Hematopoietic multipotent progenitor cell treated with erythropoietin and hydrocortisone succinate and interleukin-3 and kit ligand, for 17 days (in vitro differentiated cells): Measurements from ENCODE around the gene RSRC2.
A peak's percentile ranks its signal among the peaks of the same experiment; 100 is the strongest.
"Not testable (repeated sequence)": the region's sequence is repeated elsewhere in the genome, so short reads cannot be mapped to it uniquely, and the experiment has no call there.

Experiments used
- DNase-seq: peaks from one replicate; pipeline ENCODE4 v3.0.0-alpha.2; 2015; ENCODE audit warnings: low spot score

The RSRC2 gene

DNA sequence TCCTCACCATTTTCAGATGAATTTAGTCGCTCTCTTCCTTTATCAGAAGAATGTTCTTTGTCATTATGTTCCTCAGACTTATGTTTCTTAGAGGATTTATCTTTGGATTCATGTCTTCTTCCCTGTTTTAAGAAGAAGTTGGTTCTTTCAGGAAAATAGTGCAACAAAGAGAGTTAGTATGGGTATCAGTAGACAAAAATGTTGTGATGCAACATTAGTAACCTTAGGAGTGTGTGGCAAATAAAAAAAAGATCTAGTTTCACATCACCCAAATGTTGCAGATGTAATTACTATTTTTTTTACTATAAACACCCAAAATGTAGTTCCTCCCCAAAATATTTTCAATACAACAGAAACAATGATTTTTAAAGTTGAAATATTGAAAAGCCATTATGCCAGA lies 7.8 kb downstream of the RSRC2 start:
- DNase-seq: no peak

DNA sequence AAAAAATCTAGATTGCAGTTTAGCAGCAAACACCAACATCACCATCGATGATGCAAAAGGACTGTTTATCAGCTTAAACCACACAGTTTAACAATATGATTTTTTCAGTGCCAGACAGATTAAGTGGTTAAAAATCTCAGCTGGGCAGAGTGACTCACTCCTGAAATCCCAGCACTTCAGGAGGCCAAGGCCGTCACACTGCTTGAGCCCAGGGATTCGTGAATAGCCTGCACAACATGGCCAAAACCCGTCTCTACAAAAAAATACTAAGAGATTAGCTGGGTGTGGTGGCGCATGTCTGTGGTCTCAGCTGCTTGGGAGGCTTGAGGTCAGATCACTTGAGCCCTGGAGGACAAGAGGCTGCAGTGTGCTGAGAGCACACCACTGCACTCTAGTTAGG lies 8.9 kb downstream of the RSRC2 start:
- no peak for DNase-seq

DNA sequence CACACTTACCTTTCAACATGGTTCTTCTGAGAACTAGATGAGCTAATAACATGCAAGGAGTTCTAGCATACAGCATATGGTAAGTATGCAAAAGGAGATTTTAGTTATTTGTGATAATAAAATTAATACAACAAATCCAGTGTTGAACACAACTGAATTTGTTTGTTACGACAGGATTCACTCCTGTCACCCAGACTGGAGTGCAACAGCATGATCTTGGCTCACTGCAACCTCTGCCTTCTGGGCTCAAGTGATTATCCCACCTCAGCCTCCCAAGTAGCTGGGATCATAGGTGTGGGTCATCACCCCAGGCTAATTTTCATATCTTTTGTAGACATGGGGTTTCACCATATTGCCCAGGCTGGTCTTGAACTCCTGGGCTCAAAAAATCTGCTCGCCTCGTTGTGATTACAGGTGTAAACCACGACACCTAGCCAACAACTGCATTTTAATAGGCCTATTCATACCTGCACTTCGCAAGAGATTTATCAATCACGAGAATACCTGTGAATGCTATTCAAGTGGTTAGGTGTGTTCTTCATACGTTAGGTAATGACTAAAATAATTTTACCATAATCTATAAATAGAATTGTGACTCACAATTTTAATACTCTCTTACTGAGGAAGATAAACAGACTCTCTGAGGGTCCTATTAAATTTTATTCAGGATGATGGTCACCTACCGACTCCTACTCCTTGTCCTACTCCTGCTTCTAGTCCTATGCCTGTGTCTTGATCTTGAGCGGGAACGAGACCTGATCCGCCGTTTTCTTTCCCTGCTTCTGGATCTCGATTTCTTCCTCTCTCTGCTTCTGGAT lies 10.0 kb downstream of the RSRC2 start:
- no peak for DNase-seq

DNA sequence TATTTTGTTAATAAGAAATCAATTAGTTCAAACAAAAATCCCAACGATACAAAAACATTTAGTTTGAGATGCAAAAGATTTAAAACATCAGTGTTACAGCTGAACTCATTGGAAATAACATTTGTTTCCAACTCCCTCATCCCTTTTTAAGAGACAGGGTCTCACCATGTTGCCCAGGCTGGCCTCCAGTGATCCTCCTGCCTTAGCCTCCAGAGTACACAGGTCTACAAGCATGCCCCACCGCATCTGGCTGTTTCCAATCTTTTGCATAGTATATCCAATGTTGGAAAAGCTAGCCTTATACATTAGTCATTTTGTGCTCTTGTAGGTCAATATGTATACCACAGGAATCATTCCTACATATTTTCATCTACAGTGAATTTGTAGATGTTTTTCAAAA lies 11.5 kb downstream of the RSRC2 start:
- DNase-seq: no peak

DNA sequence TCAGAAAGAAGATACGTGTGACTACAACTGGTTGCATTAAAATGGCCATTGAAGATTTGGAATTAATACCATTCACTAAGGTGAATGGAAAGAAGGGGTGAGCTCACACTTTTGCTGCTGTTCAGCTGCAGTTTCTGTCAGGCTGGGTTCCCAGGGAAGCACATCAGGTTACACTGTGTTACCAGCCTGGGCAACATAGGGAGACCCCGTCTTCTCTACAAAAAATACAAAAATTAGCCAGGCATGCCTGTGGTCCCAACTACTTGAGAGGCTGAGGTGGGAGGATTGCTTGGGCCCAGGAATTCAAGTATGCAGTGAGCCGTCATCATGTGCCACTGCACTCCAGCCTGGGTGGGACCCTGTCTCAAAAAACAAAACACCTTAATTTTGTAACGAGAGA lies 13.1 kb downstream of the RSRC2 start:
- no peak for DNase-seq

DNA sequence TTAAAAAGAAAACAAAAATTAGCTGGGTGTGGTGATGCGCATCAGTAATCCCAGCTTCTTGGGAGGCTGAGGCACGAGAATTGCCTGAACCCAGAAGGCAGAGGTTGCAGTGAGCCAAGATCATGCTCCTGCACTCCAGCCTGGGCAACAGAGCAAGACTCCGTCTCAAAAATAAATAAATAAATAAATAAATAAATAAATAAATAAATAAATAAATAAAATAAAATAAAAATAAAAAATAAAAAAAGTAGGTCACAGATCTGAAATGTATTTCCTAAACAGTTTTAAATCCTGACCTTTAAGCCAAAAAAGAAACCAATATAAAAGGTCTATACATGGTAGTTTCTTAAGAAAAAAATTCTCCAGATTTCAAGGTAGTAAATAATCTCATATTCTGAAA lies 13.7 kb downstream of the RSRC2 start:
- not testable (repeated sequence) for DNase-seq

DNA sequence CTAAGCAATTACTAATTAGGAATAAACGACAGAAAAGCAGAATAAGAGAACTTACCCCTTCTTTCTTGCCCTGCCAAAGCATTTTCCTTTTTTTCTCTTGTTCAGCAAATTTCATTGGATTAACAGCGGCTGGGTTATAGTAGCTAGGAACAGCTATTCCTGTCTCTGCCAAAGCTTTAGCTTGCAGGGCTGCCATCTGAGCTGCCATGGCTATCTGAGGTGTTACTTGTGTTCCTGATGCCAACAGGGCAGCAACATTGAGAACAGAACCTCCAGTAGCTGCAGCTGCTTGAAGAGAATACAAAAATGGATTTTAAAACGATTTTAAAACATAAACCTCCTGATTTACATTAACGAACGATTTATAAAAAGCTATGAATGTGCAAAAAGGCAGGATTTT lies 18.6 kb downstream of the RSRC2 start:
- DNase-seq: no peak

DNA sequence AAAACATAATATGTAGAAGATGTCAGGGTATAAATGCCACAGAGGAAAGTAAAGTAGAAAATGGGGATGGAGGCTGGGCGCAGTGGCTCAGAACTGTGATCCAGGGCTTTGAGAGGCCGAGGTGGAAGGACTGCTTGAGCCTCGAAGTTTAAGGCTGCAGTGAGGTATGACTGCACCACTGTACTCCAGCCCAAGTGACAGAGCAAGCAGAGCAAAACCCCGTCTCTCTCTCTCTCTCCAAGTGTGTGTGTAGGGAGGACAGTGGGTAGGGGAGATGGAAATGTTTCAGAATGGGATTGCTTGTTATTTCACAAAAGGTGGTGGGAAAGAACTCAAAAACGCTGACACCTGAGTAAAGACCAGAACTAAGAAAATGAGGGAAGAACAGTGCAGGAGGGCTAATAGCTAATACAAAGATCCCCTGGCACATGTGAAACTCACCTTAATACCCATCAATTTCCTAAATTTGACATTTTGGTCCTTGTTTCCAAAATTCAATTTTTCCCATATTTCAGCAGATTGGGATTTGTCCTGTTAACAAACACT lies 20.3 kb downstream of the RSRC2 start:
- DNase-seq: no peak

DNA sequence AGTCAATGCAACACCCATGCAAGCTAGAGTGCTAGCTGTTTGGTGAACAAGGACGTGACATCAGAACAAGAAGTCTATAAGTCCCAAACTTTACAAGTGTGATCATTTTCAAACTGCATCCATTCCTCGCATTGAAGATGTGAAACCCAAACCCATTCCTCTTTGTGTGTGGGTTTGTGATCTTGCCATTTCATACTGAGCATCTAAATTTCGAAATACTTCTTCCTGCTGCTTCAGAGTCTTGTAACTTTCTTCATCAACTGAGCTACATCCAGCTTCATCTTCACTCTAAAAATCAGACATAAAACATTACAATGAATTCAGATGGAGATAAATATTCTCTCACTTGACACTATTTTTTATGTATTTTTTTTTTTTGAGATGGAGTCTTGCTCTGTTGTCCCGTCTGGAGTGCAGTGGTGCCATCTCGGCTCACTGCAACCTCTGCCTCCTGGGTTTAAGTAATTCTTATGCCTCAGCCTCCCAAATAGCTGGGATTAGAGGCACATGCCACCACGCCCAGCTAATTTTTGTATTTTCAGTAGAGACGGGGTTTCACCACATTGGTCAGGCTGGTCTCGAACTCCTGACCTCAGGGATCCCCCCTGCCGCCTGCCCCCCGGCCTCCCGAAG lies 21.2 kb downstream of the RSRC2 start:
- DNase-seq: no peak

DNA sequence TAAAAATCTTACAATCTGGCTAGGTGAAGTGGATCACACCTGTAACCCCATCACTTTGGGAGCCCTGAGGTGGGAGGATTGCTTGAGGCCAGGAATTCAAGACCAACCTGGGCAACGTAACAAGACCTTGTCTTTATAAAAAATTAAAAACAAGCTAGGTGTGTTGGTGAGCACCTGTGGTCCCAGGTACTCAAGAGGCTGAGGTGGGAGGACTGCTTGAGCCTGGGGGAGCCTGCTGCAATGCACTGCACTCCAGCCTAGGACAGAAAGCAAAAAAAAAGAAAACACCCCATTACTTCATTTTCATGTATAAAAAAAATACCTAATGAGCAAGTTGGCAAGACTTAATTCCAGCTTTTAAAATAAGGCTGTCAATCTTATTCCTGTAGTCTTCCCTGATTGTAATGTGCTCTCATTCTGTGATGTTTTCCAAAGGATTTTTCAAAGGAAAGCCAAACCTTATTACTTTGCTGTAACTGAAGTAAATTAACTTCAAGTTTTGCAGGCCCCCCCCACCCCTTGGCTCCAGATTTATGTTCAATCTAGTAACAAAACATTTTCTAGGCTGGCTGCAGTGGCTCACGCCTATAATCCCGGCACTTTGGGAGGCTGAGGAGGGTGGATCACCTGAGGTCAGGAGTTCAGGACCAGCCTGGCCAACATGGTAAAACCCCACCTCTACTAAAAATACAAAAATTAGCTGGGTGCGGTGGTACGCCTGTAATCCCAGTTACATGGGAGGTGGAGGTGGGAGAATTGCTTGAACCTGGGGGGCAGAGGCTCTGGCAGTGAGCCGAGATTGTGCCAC lies 22.7 kb downstream of the RSRC2 start:
- no peak for DNase-seq

DNA sequence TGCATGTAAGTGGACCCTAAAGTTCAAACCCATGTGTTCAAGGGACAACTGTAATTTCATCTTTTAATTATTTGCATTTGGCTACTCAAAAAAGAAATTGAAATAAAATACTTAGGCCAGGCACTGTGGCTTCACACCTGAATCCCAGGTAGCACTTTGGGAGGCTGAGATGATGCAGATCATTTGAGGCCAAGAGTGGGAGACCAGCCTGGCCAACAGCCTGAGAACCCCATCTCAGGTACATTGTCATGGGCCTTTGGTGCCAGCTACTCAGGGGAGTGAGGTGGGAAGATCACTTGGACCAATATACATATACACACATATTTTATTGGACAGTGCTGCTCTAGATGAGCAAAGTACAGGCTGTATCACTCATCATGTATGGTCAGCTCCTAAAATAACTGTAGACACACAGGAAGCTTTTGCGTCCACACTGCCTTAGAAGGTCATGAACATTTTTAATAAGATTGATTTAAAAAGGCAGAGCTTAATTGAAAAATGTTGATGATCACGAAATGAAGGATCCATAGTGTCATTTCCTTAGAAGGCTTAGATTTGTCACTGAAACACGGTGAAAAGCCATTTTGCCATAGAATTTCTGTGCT lies 23.5 kb downstream of the RSRC2 start:
- no peak for DNase-seq

DNA sequence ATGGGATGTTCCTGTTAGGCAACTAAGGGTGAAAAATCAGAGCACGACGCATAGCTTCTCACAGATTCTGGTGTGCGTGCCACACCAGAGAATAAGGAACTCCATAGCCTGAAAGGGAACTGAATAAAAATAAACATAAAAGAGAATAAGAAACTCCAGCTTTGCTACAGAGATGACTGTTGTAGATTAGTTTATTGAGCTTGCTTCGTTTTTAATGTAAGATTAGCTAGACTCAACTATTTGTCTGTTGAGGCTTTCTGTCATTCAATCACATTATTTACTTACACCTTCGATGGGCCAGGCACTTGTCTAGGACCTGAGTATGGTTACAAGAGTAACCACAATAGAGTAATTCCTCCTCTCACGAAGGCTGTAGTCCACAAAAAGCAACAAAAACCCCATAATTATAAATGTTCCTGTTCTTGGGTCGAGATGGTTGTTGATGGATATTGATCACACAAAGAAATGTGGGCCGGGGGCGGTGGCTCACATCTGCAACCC lies 25.2 kb downstream of the RSRC2 start:
- no peak for DNase-seq

DNA sequence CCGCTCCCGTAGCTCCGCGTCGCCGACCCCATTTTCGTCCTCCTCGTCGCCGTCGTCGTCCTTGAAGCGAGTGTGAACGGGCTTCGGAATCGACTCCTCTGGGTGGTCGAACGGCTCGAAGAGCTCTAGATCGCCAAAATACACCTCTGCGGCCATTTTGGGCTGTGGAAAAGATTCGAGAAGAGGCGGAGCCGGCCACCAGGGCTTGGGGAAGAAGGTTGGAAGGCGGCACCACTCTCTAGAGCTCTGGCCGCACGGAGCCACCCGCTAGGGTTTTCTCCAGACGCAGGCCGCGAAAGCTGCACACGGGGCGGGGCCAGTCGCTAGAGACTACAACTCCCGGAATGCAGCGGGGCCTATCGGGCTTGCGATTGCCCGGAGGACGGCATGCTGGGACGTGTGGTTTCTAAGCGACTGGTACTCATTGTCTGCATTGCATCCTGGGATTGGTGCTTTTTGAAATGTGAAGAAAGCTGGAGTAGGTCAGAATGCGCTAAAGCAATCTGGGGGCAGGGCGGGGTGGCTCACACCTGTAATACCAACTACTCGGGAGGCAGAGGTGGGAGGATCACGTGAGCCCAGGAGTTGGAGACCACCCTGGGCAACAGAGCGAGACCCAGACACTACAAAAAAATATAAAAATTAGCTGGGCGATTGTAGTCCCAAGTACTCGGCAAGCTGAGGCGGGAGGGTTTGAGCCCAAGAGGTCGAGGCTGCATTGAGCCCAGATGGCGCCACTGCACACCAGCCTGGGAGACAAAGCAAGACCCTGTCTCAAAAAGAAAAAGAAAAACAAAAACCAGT lies 25.8 kb downstream of the RSRC2 start, which contains the start of gene ZCCHC8:
ZCCHC8 (minus strand) TSS at position 248 of the 804 bp plus-strand sequence; CDS start at position 156, 92 bp downstream.
- DNase-seq: peak; percentile 95

DNA sequence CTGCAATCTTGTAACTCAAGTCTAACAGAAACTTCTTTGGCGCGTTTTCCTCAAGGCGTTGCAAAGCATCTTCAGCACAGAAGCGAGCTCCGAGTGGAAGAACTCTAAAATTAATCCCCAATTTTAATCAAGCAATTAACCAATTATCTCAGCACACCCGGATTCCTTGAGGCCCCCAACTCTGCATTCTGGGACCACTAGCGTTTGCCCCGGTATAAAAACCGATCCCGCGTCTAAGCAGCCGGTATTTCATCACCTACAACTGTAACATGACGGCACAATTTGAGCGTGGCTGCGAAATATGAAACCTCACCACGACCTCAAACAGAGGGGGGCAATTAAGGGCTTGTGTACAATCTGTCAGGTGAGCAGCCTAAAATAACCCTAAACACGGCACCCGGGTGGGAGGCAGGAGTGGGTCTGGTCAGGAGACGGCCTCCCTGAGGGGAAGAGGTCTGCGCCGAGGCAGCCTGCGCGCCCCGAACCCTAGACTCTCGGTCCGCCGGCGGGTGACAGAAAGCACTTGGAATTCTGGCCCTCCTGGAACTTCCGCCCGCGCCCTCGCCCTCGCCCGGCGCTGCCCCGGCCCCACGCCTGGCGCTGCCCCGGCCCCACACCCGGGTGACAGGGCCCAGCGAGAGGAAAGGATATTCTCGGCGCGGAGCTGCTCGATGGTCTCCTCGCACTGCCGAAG lies 26.6 kb downstream of the RSRC2 start:
- peak; percentile 55 for DNase-seq

DNA sequence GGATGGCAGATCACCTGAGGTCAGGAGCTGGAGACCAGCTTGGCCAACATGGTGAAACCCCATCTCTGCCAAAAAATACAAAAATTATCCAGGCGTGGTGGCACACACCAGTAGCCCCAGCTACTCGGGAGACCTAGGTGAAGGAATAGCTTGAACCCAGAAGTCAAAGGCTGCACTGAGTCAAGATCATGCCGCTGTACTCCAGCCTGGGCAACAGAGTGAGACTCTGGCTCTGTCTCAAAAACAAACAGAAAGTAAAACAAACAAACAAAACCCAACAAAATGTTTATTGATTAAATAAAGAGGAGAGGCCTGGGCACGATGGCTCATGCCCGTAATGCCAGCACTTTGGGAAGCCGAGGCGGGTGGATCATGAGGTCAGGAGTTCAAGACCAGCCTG lies 31.5 kb downstream of the RSRC2 start:
- no peak for DNase-seq

DNA sequence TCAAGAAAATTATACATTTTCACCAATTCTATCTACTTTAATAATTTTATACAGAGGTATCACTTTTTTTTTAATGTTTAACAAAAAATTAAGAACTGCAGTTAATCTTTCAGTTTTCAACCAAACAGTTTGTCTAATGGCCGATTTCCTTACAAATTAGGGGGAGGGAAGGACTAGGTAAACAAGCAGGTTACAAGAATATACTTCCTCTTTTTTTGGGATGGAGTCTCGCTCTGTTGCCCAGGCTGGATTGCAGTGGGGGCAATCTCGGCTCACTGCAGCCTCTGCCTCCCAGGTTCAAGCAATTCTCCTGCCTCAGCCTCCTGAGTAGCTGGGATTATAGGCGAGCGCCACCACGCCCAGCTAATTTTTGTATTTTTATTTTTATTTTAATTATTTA lies 33.5 kb downstream of the RSRC2 start:
- DNase-seq: not testable (repeated sequence)

DNA sequence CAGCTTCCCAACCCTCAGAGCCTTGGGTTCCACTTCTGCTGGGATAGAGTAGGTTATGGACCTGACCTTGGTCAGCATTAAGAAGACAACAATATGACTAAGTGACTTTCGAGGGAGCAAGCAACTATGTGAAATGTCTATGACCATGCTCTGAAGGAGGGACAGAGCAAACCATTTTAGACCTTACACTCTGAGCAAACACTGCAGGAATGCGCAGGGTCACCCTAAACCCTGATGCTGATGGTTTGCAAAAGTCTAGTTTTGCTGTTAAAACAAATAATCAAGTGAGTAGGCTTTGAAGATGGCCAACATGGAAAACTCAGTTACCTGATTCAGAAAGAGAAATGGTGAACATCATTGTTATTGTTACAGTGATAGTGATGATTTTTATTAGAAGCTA lies 34.7 kb downstream of the RSRC2 start:
- no peak for DNase-seq

DNA sequence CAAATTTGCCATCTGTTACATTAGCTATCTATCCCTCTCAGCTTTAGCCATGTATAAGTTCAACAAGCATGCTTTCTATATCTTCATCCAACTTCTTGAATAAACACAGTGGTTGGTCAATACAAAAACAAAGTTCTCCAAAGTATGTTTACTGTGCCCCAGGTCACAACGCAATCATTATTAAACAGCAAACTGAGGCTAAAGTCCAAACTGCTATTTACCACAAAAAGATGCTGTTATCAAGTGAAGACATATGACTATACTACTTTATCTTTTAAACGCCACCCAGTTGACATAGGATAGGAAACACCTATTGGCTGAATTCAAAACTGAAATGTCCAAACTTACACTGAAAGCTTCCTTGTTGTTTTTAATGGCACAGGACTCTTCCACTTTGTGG lies 37.7 kb downstream of the RSRC2 start:
- DNase-seq: peak; percentile 75

DNA sequence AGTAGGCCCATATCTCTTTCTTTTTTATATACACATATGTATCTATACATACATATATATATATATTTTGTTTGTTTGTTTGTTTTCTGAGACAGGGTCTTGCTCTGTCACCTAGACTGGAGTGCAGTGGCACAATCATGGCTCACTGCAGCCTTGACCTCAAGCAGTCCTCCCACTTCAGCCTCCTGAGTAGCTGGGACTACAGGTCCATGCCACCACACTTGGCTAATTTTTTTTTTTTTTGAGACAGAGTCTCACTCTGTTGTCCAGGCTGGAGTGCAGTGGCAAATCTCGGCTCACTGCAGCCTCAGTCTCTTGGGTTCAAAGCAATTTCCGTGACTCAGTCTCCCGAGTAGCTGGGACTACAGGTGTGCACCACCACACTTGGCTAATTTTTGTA lies 38.9 kb downstream of the RSRC2 start:
- DNase-seq: not testable (repeated sequence)

DNA sequence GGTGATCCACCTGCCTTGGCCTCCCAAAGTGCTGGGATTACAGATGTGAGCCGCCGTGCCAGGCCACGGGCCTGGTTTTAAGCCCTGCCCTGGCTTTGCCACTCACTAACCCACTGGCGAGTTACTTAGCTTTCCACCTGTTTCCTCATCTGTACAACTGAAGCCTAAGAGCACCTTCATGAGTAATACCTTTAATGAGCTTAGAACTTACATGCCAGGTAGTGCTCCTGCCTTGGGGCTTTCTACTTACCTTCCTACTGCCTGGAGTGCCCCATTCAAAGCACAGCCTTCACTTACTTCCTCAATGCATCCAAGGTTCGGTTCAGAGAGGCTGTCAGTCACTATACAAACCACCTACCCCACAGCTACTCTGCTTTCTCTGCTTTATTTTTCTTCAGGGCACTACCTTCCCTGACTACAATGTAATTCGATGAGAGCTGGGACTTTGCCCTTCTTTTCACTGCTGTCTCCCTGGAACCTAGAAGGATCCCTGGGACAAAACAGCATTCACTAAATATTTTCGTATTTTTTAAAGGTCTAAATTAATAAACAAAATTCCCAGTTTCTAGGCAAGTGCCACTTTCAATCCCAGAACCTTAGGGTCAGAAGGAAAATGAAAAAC lies 39.8 kb downstream of the RSRC2 start:
- DNase-seq: no peak
